Stimulated activated CD4-positive, alpha-beta T cell treated with anti-CD3 and anti-CD28 coated beads, Interleukin-15, amount 100 ng/mL, for 1 hour (primary cell): ENCODE data around the gene PPFIA4.

Experiments
- DNase-seq, 2 donors: peaks; one replicate each; pipeline ENCODE4 v3.0.0-alpha.2; 2020; ENCODE audit warnings: low read depth in 1 of 2, low spot score in 1 of 2

PPFIA4 gene

GRCh38 chr1:203082571-203083462 is 56.5 kb downstream of the PPFIA4 start:
- no peak for DNase-seq

DNA sequence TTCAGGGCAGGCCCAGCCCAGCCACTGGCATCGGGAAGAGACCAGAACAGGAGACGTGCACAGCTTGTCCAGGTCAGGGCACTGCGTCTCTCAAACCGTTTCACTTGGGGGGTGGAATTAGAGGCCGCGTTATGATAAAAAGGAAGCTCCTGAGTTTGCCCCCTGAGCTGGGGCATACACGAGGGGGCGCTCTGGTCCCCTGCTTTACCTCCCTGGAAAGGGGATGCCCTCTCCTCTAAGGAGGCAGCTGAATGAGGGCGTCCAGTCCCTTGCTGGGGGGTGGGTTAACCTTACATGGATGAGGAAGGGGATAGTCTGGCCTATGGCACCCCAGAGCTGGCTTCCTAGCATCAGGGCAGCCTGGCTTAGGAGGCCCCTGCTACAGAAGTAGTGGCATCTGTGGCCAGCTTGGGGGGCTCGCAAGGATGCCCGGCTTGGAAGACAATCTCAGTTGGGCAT is 57.2 kb downstream of the PPFIA4 start:
- no peak for DNase-seq

DNA sequence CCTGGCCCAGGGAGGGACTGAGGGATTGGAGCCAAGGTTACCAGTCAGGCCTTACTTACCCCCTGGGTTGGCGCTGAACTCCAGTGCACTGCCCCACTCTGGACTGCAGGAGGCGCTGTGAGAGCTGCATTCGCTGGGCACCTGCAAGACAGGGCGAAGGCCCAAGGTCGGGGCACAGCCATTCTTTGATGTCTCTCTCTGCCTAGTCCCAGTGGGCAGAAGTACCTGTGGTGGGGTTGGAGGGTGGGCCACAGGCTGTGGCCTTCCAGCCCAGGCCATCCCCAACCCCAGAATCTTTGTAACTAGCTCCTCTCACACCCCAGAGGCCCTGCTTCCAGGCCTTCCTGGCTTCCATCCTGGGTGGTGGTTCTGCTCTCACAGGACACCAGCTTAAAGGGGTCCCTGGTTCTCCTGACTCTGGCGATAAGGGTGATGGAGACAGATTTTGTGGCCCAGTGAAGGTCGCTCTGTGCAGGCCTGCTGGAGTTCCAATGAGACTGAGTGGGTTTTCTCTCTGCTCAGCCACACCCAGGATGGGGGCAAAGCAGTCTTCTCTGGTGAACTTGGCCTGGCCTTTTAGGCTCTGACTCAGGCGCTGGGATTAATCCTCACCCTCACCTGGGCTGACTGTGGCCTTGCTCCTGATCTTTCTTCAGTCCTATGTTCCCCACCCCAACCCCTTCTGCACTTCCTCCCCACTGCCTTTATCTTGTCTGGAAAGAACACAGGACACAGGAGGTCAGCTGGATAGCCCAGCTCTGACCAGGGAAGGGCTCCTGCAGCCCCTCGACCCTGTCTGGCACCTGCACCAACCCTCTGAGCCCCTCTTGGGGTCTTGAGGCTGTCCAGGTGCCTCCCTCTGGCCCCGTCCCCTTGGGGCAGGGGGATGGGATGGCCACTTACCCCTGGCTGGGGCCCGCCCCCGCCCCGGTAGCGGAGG is 58.6 kb downstream of the PPFIA4 start:
- DNase-seq, result no peak

DNA sequence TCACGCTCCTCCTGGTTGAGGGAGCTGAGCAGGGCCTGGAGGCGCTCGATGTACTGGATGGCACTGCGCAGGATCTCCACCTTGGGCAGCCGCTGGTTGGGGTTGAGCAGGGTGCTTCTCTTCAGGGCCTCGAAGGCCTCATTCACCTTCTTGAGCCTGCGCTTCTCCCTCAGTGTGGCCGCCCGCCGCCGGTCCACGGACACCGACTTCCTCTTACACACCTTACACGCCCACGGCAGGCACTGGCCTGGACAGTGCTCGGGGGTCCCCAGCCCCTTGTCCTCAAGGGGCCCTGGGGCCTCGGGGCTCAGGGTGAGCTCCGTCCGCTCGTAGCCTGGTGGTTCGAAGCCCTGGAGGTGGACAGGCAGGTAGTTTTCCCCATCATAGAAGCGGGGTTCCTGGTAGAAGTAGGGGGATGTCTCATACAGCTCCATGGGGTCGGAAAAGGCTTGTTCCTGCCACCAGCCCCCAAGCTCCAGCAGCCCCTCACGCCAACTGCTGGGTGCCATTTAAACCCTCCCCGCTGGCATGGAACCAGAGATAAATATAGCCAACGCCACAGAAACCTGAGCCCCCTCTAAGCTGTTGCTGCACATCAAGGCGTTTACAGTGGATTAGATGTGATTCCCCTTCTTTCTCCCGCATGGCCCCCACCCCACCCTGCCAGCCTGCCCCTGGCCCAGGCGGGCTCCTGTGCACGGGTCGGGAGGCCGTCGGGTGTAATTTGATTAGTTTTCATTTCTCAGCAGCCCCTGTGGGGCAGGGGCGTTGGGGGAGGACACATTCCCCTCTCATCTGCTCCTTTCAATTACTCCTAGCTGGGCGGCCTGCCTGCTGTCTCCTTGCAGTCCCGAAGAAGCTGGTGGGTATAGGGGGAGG is 59.5 kb downstream of the PPFIA4 start, which contains the start of gene MYOG:
Gene MYOG, minus strand, starts transcription at position 485 of the 879 bp plus-strand sequence. Its CDS starts 51 bp downstream, at position 434.
- DNase-seq, result no peak

DNA sequence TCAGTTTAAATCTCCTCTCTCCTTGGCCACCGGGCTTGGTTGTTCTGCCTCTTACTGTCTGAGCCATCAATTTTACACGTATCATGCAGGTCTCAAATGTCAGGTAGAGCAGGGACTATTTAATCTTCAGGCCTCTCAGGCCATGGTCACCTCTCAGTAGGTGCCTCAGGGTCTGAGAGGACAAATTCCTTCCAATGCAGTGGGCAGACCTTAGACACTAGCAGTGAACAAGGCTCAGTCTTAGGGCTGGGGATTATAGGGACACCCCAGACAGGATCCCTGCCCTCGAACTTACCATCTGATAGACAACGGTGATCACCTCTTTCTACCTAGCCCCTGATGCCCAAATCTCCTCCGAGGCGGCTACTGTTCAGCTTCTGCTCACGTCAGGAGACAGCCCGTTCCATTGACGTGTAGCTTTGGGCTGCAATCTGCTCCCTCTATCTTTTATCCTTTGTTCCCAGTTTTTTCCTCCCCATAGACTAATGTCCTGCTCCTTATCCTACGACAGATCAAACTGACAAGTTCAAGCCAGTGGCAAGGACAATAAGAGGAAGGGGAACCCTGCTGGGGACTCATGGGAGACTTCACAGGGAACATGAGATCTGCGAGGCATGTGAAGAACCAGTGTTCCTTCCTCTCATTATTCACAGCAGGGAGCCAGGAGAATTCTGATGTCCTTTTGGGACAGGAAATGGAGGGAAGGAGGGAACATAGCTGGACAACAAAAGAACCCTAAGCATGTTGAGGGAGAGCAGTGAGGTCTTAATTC is 60.9 kb downstream of the PPFIA4 start:
- DNase-seq, result no peak

GRCh38 chr1:203088441-203088840 is 62.1 kb downstream of the PPFIA4 start:
- DNase-seq, result no peak

DNA sequence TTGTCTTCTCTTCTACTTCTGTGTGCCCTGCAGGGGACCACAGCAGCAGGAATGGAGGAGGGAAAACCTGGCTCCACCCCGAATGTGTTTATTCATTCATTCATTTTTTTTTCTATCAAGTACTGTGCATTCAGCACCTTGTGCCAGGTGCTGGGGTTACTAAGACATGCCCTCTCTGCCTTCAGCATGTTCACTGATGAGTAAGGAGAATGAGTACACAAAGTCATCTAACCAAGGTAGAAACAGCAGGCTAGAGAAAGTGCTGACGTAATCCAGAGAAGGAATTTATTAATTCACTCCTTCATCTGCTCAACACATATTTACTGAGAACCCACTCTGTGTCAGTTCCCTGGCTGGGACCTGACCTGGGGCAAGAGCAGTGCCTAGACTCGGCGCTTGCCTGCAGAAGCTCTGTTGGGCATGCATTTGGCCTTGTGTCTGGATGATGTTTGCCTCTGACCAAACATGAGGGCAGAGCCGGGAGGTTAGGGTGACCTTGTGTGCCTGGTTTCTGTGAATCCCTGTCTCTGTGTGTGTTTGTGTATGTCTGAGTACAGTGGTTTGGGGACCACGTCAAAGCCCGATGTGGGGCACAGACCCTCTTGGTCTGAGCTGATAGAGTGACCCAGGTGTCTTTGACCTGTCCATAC is 62.8 kb downstream of the PPFIA4 start:
- no peak for DNase-seq

DNA sequence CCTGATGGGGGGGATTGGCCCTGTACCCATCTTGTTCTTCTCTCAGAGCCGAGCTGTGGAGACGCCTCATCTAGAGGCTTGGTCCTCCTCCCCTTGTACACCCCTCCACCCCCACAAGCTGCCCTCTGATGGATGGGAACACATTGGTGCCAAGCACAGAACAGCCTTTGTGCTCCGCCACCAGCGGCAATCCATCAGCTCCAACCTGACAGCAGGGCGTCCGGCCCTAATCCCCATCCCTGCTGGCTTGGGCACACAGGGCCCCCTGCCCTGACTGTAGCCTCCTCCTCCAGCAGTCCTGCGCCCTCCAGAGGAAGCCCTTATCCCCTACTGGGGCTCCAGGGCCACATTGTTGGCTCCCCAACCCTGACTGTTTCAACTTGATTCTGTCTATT is 63.4 kb downstream of the PPFIA4 start:
- no peak for DNase-seq

- no peak for DNase-seq
These were observed 64.3 kb downstream of the PPFIA4 start for GRCh38 chr1:203090421-203091198.

GRCh38 chr1:203091199-203091477 is 64.8 kb downstream of the PPFIA4 start:
- no peak for DNase-seq

DNA sequence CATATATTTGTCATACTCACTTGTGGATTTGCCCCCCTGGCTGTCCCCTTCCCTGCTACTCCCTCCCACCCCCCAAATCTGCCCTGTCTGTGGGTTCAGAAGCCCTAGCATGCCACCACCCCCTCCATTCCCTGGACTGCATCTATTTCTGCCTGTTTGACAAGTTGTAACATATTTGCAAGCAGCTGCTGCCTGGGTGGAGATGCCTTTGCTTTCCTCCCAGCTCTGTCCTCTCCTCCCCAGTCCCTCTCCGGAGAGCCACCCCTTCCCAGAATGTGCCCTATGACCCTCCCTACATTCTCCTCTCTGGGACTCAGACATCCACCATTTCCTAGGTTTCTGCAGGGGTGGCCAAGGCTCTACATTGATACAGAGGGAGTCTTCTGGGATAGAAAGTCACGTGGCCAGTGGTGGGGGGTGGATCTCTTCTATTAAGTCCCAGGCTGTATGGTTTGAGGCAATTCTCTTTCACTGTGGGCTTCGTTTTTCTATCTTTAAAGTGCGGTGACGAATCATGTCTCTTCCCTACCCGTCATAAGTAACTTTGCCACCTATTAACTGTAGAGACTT is 65.6 kb downstream of the PPFIA4 start:
- no peak for DNase-seq

- no peak for DNase-seq
These were observed 67.6 kb downstream of the PPFIA4 start for GRCh38 chr1:203093754-203094410.

DNA sequence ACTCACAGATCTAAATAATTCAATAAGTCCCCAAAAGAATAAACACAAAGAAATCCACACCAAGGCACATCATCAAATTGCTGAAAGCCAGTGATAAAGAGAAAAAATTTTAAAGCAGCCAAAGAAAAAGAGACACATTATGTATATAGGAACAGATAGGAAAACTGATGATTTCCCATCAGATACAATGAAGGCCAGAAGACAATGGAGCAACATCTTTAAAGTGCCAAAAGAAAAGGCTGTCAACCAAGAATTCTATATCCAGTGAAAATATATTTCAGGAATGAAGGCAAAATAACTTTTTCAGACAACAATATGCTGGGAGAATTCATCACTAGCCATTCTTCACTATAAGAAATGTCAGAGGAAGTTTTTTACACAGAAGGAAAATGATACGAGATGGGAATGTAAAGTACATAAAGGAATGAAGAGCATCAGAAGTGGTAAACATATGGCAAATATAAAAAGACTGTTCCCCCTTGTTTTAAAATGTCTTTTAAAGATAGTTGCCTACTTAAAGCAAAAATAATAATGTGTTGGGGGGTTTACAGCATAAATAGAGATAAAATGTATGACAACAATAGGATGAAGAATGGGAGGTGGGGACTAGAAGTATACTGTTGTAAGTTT is 68.9 kb downstream of the PPFIA4 start:
- DNase-seq, result no peak

- DNase-seq, result no peak
These were observed 70.3 kb downstream of the PPFIA4 start for GRCh38 chr1:203096566-203096965.

DNA sequence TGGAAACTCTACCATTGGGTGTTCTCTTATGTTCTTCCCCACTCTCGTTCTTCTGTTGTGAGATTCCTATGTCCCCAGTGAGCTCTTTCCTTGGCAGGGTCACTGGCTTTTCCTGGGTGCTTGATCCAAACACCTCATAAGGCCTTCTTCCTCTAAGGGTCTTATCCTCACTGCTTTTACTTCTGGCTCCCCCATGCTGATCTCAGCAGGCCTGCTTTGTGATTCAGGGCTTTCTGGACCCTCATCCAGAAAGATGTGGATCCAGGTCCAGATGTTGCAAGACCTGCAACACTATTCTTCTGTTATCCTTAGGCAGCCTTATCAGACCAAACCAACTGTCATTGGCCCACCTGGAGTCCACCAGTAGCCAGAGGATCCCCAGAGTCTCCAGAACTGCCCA is 70.7 kb downstream of the PPFIA4 start:
- no peak for DNase-seq

- no peak for DNase-seq
These were observed 72.2 kb downstream of the PPFIA4 start for GRCh38 chr1:203098445-203098844.

- no peak for DNase-seq
These were observed 72.7 kb downstream of the PPFIA4 start for GRCh38 chr1:203098914-203099520.
